ENCODE data around the gene DTX1.

Gene DTX1

DNA sequence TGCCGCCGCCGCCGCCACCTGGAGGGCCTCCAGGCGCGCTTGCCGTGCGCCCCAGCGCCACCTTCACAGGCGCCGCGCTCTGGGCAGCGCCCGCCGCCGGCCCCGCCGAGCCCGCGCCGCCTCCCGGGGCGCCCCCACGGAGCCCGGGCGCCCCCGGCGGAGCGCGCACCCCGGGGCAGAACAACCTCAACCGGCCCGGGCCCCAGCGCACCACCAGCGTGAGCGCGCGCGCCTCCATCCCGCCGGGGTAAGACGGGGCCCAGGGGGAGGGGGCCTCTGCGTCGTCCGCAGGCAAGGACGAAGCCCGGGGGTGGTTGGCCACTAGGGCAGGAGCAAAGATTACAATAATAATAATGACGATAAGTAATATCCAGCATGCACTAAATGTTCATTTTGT, 21.3 kb downstream of the DTX1 start:
- TF ChIP-seq, protein P1, sequence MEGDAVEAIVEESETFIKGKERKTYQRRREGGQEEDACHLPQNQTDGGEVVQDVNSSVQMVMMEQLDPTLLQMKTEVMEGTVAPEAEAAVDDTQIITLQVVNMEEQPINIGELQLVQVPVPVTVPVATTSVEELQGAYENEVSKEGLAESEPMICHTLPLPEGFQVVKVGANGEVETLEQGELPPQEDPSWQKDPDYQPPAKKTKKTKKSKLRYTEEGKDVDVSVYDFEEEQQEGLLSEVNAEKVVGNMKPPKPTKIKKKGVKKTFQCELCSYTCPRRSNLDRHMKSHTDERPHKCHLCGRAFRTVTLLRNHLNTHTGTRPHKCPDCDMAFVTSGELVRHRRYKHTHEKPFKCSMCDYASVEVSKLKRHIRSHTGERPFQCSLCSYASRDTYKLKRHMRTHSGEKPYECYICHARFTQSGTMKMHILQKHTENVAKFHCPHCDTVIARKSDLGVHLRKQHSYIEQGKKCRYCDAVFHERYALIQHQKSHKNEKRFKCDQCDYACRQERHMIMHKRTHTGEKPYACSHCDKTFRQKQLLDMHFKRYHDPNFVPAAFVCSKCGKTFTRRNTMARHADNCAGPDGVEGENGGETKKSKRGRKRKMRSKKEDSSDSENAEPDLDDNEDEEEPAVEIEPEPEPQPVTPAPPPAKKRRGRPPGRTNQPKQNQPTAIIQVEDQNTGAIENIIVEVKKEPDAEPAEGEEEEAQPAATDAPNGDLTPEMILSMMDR (IDR thresholded peaks at IDR 0.05; ENCODE audit: unreplicated experiment in 3 of 3), result no peak
- H3K9me3 Mint-ChIP-seq, result no peaks in the 10 kb centered on the region
- peaks cover 88% of the 10 kb centered on the region for H3K27me3 Mint-ChIP-seq (ENCODE audit: low read depth)
- peaks cover 5% of the 10 kb centered on the region for H3K36me3 Mint-ChIP-seq (ENCODE audit: low read depth)
- H3K4me3 Mint-ChIP-seq, result no peak overlapping the region
- no peak overlapping the region for H3K27ac Mint-ChIP-seq
- H3K4me1 Mint-ChIP-seq, result no peaks in the 10 kb centered on the region

DNA sequence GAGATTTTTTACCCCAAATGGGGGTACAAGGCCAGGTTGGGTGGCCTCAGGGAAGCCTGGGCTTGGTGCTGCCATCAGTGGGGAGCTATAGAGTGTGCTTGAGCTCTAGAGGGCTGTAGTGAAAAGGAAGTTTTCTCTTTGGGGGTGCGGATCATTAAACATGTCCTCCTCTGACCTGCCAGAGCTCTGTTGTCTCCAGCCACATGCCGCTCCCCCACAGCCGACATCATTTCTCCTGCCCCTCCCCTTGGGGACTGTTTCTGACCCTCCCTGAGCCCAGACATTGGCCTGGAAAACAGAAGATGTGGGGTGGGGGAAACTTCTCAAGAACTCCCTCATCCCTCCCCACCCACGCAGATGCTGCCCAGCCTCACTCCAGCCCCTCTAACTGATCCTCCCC, 25.3 kb downstream of the DTX1 start:
- Mint-ChIP-seq H3K36me3 (ENCODE audit: low read depth) (peaks cover 4% of the 10 kb centered on the region), H3K27ac (no peak overlapping the region), H3K27me3 (ENCODE audit: low read depth) (peaks cover 68% of the 10 kb centered on the region), H3K4me3 (no peak overlapping the region), H3K9me3 (no peaks in the 10 kb centered on the region), H3K4me1 (no peaks in the 10 kb centered on the region)
- TF ChIP-seq, protein P1 (IDR thresholded peaks at IDR 0.05; ENCODE audit: unreplicated experiment in 3 of 3), result no peak

DNA sequence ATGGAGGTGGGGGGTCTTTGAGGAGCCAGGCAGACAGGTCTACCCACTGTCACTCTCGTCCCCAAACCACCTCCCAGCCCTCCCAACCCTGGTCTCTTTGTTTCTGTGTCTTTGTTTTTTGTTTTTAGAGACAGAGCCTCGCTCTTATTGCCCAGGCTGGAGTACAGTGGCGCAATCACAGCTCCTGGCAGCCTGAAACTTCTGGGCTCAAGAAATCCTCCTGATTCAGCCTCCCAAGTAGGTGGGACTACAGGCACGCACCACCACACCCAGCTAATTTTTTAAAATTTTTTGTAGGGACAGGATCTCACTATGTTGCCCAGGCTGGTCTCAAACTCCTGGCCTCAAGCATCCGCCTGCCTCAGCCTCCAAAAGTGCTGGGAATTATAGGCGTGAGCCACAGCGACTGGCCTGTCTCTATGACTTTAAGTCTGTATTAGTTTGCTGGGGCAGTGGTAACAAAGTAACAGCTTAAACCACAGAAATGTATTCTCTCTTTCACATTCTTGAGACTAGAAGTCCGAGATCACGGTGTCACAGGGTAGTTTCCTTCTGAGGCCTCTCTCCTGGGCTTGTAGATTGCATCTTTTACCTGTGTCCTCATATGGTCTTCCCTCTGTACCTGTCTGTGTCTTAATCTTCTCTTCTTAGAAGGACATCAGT, 26.1 kb downstream of the DTX1 start:
- H3K4me1 Mint-ChIP-seq, result no peaks in the 10 kb centered on the region
- H3K9me3 Mint-ChIP-seq, result no peaks in the 10 kb centered on the region
- H3K4me3 Mint-ChIP-seq, result no peak overlapping the region
- peak overlapping the region in 1 of 3 experiments; percentile 40 for H3K27ac Mint-ChIP-seq
- H3K36me3 Mint-ChIP-seq (ENCODE audit: low read depth), result peaks cover 4% of the 10 kb centered on the region
- peaks cover 64% of the 10 kb centered on the region for H3K27me3 Mint-ChIP-seq (ENCODE audit: low read depth)
- TF ChIP-seq, protein P1 (IDR thresholded peaks at IDR 0.05; ENCODE audit: unreplicated experiment in 3 of 3), result no peak

DNA sequence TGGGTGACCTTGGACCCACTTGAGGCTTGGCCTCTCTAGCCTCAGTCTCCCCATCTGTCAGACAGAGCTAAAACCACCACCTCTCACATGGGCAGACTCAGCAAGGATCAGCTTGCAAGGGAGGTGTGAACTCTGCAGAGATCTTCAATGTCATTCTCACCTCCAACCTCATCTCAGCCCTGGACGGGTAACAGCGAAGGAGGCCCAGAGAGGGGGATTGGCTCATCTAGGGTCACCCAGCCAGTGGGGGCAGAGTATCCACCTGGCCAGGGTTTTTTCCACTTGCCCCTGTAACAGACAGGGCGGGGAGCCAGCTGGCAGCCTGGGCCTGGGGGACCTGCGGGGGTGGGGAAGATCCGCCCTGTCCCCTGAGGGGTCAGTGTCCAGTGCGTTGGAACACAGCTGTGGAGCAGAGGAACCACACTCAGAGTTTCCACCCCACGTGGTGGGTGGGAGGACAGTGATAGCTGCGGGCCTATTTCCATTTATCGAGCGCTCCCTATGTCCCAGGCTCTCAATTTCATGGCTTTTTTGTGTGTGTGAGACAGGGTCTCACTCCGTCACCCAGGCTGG, 27.4 kb downstream of the DTX1 start:
- TF ChIP-seq, protein P1 (IDR thresholded peaks at IDR 0.05; ENCODE audit: unreplicated experiment in 3 of 3), result no peak
- Mint-ChIP-seq H3K27me3 (ENCODE audit: low read depth) (peaks cover 64% of the 10 kb centered on the region), H3K36me3 (ENCODE audit: low read depth) (peaks cover 7% of the 10 kb centered on the region), H3K9me3 (no peaks in the 10 kb centered on the region), H3K4me1 (no peaks in the 10 kb centered on the region), H3K4me3 (no peak overlapping the region), H3K27ac (no peak overlapping the region)

DNA sequence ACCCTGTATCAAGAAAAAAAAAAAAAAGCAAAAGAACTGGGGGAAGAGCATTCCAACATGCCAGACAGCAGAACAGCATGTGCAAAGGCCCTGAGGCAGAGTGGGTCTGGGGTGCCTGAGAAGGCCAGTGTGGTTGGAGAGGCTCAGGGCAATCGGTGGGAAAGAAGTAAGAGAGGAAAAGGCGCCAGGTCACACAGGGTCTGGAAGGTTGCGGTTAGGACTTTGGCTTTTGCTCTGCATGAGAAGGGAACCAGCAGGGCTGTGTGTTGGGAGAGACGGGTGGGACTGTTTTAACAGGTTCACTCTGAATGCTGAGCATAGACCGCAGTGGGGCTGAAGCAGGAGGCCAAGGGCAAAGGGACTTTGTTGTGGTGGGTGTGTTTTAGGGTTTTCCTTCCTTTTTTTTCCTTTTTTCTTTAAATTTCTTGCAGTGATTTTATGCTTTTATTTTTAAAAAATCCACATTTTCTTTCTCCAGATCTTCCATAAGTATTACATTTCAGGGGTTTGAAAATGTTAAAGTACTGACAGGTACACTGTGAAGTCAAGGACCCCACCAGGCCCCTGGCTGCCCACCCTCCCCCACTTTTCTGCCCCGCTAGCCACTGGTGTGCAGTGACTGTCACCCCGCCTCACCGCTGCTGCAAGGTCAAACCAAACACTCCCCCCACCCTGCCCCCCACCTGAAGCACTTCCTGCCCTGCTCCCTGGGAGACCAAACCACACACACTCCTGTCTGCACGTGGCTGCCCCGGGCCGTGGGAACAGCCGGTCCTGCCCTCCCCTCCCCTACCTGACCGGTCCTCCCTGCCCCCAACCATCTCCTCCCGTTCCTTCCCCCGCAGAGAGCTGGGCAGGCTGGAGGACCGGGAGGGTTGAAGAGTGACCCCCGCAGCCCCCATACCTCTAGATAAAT, 30.0 kb downstream of the DTX1 start:
- peaks cover 53% of the 10 kb centered on the region for H3K27me3 Mint-ChIP-seq (ENCODE audit: low read depth)
- H3K4me3 Mint-ChIP-seq, result no peak overlapping the region
- peak overlapping the region in 1 of 3 experiments; percentile 72 for H3K27ac Mint-ChIP-seq
- peaks cover 7% of the 10 kb centered on the region for H3K36me3 Mint-ChIP-seq (ENCODE audit: low read depth)
- TF ChIP-seq, protein P1 (IDR thresholded peaks at IDR 0.05; ENCODE audit: unreplicated experiment in 3 of 3), result no peak
- no peaks in the 10 kb centered on the region for H3K9me3 Mint-ChIP-seq
- H3K4me1 Mint-ChIP-seq, result no peaks in the 10 kb centered on the region
